MM.1S (cell line): ENCODE data around the gene SETMAR.

ENCODE experiments used
- EZH2phosphoT487 ChIP-seq: fragments of 300-600 bp; sonication (generic); IDR thresholded peaks from 2 replicates; pipeline ENCODE4 v1.6.1; 2018; ENCODE audit warnings: antibody characterized with exemption, low read length
- TF ChIP-seq, protein P1 (sequence below): fragments of 300-600 bp; sonication (generic); IDR thresholded peaks from 2 replicates; pipeline ENCODE4 v1.5.1; 2016; ENCODE audit warnings: antibody characterized with exemption, low read length, mixed read lengths

DNA sequence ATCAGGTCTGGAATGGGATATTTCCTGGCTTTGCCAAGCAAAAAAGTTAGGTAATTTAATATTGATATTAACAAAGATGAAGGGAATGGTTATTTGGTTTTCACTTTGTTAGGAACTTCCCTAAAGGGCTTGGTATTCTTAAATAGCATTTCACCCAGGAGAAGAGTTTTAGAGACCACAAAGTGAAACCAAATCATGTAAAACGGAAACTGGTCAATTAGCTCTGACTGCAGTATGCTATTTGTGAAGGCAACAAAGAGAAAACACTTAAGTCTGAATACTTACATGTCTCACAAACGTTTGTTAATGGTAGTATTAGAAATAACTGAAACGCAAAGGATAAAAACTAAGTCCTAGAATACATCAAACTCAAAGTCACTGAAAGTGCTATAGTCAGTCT lies 32.4 kb upstream of the SETMAR start:
- no peak for TF ChIP-seq EZH2phosphoT487
- TF ChIP-seq, protein P1, sequence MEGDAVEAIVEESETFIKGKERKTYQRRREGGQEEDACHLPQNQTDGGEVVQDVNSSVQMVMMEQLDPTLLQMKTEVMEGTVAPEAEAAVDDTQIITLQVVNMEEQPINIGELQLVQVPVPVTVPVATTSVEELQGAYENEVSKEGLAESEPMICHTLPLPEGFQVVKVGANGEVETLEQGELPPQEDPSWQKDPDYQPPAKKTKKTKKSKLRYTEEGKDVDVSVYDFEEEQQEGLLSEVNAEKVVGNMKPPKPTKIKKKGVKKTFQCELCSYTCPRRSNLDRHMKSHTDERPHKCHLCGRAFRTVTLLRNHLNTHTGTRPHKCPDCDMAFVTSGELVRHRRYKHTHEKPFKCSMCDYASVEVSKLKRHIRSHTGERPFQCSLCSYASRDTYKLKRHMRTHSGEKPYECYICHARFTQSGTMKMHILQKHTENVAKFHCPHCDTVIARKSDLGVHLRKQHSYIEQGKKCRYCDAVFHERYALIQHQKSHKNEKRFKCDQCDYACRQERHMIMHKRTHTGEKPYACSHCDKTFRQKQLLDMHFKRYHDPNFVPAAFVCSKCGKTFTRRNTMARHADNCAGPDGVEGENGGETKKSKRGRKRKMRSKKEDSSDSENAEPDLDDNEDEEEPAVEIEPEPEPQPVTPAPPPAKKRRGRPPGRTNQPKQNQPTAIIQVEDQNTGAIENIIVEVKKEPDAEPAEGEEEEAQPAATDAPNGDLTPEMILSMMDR = no peak
